A673 (cell line): ENCODE measurements around the gene FSIP1. TPM values are rescaled to one million over a fixed set of nuclear protein-coding genes. Genes with fewer than 3 reads are reported as not detected.

Experiments used
- BruUV-seq: library from RNA; stranded (reverse); fragments of 400-500 nt; replicated peaks from 2 replicates; lab custom pipeline; 2021; lab: Mats Ljungman, UMichigan
- CTCF ChIA-PET: fragments of 300-600 bp; sonication (Branson Sonifier 250); formaldehyde crosslinking; loops from one replicate; lab custom pipeline; 2022; ENCODE audit warnings: antibody characterized with exemption; lab: Charles Lee
- POLR2A ChIA-PET: fragments of 300-600 bp; sonication (Branson Sonifier 250); formaldehyde crosslinking; loops from one replicate; lab custom pipeline; 2022; ENCODE audit warnings: antibody characterized with exemption; ENCODE audit not compliant: low non-redundant PET; lab: Charles Lee
- DNase-seq: peaks from one replicate; pipeline ENCODE4 v3.0.0-alpha.2; 2015; ENCODE audit warnings: low spot score
- H3K27ac ChIP-seq: fragments of 200-600 bp; sonication (generic); 2 replicates; pipeline ENCODE4 v1.5.1; 2016; ENCODE audit warnings: mixed run types, low read depth, mild to moderate bottlenecking, mixed read lengths, antibody characterized with exemption, low read length; ENCODE audit not compliant: poor library complexity, severe bottlenecking
- H3K27me3 ChIP-seq: fragments of 200-600 bp; sonication (generic); replicated peaks from 2 replicates; pipeline ENCODE4 v1.6.1; 2017; ENCODE audit warnings: mixed run types, low read depth, mild to moderate bottlenecking, mixed read lengths, antibody characterized with exemption, low read length; ENCODE audit not compliant: insufficient read depth, poor library complexity
- H3K36me3 ChIP-seq: fragments of 200-600 bp; sonication (generic); 2 replicates; pipeline ENCODE4 v1.6.1; 2016; ENCODE audit warnings: mixed run types, mild to moderate bottlenecking, mixed read lengths, antibody characterized with exemption, low read length; ENCODE audit not compliant: insufficient read depth, poor library complexity, severe bottlenecking
- H3K4me1 ChIP-seq: fragments of 200-600 bp; sonication (generic); 2 replicates; pipeline ENCODE4 v1.6.1; 2017; ENCODE audit warnings: mixed run types, mild to moderate bottlenecking, mixed read lengths, antibody characterized with exemption, low read length; ENCODE audit not compliant: insufficient read depth, poor library complexity, severe bottlenecking
- H3K4me3 ChIP-seq: fragments of 200-600 bp; sonication (generic); 2 replicates; pipeline ENCODE4 v1.5.1; 2016; ENCODE audit warnings: low read depth, mixed run types, mild to moderate bottlenecking, mixed read lengths, low read length; ENCODE audit not compliant: poor library complexity, severe bottlenecking
- H3K9me3 ChIP-seq: fragments of 200-600 bp; sonication (generic); 2 replicates; pipeline ENCODE4 v1.6.1; 2016; ENCODE audit warnings: mixed run types, low read depth, mild to moderate bottlenecking, mixed read lengths, antibody characterized with exemption, low read length; ENCODE audit not compliant: poor library complexity, severe bottlenecking
- EZH2 ChIP-seq: fragments of 200-600 bp; sonication (generic); IDR thresholded peaks from 2 replicates; pipeline ENCODE4 v1.6.1; 2017; ENCODE audit warnings: borderline replicate concordance, low read depth, mild to moderate bottlenecking, mixed read lengths, antibody characterized with exemption, low read length; ENCODE audit not compliant: poor library complexity, severe bottlenecking
- intact Hi-C: fragments of 100-400 bp; cut with micrococcal nuclease; formaldehyde crosslinking; loops from one replicate; pipeline ENCODE4 v1.10.0; 2022; ENCODE audit not compliant: unreplicated experiment
- total RNA-seq: library from RNA; stranded (reverse); gene quantifications from 2 replicates; pipeline ENCODE4 v1.2.3, GENCODE V29; 2021
- TF ChIP-seq, protein P1 (sequence below): fragments of 300-800, 200-600 bp; sonication (generic); conservative IDR thresholded peaks from 2 replicates; pipeline ENCODE4 v1.5.1; 2017; ENCODE audit warnings: low read depth, mild to moderate bottlenecking, antibody characterized with exemption, low read length, moderate library complexity, mixed read lengths

Gene FSIP1
- total RNA-seq, 1 experiment from 2014 or later, result 0.37 TPM

DNA sequence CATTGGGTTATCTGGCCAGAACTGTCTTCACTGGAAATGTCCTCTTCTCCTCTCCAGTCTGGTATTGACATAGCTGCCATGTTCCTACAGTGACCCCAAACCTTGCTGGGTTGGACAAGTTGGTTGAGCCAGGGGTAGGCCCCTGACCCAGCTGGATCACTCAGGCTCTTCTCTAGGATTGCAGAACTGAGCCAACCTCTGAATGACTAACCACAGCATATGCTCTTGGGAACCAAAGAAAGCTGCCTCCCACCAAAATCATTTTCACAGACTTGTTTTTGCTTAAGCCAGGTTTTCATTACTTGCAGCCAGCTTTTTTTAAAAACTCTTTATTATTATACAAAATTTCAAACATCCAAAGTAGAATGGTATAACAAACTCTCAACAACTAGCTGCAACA is 41.4 kb downstream of the FSIP1 start:
- Histone ChIP-seq H3K4me3 (no peak overlapping the region), H3K4me1 (no peaks in the 10 kb centered on the region), H3K9me3 (no peaks in the 10 kb centered on the region), H3K36me3 (no peaks in the 10 kb centered on the region), H3K27me3 (no peaks in the 10 kb centered on the region), H3K27ac (no peak overlapping the region)
- POLR2A ChIA-PET, result no interaction called here
- TF ChIP-seq, protein P1, sequence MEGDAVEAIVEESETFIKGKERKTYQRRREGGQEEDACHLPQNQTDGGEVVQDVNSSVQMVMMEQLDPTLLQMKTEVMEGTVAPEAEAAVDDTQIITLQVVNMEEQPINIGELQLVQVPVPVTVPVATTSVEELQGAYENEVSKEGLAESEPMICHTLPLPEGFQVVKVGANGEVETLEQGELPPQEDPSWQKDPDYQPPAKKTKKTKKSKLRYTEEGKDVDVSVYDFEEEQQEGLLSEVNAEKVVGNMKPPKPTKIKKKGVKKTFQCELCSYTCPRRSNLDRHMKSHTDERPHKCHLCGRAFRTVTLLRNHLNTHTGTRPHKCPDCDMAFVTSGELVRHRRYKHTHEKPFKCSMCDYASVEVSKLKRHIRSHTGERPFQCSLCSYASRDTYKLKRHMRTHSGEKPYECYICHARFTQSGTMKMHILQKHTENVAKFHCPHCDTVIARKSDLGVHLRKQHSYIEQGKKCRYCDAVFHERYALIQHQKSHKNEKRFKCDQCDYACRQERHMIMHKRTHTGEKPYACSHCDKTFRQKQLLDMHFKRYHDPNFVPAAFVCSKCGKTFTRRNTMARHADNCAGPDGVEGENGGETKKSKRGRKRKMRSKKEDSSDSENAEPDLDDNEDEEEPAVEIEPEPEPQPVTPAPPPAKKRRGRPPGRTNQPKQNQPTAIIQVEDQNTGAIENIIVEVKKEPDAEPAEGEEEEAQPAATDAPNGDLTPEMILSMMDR, result no peak
- no peak for TF ChIP-seq EZH2
- no peak for DNase-seq
- BruUV-seq, result no TSS peak
- intact Hi-C loops, result no loop called here
- CTCF ChIA-PET, result no interaction called here

DNA sequence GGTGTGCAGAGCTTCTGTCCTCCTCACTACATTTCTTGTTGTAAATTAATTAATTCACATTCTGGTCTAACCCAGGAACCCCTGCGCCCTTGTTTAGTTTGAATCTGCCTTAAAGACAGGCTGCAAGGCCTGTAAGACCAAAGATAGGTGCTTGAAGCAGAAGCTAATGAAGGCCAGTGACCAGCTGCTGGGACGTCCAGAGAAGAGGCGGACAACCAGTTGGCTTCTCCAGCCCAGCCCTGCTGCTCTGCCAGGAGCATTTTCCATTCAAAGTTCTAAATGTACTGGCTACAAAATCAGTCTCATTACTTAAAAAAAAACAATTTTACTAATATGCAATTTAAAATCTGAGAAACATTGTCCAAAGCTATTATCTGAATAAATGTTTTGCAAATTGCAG is 43.6 kb downstream of the FSIP1 start:
- H3K27ac ChIP-seq, result no peak overlapping the region
- H3K27me3 ChIP-seq, result no peaks in the 10 kb centered on the region
- intact Hi-C loops, result no loop called here
- H3K4me3 ChIP-seq, result no peak overlapping the region
- no peaks in the 10 kb centered on the region for H3K4me1 ChIP-seq
- POLR2A ChIA-PET, result no interaction called here
- TF ChIP-seq, protein P1, result no peak
- no peak for TF ChIP-seq EZH2
- BruUV-seq, result no TSS peak
- H3K9me3 ChIP-seq, result no peaks in the 10 kb centered on the region
- CTCF ChIA-PET, result no interaction called here
- H3K36me3 ChIP-seq, result no peaks in the 10 kb centered on the region
- no peak for DNase-seq

DNA sequence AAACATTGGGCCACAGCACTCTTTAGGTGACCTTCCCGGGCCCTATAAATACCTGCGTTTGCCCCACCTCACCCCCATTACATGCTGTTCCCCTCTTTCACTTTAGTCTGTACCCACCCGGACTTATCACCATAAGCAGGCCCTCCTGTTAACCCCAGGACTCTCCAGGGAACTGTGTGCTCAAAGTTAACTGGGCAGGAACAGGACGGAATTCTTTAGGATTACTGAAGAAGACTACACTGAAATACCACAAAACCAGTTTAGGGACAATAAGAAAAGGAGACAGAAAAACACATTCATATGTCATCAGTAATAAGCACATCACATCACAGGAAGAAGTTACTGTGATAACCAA is 45.5 kb downstream of the FSIP1 start:
- H3K27me3 ChIP-seq, result no peaks in the 10 kb centered on the region
- H3K27ac ChIP-seq, result no peak overlapping the region
- no peaks in the 10 kb centered on the region for H3K36me3 ChIP-seq
- DNase-seq, result no peak
- no peaks in the 10 kb centered on the region for H3K4me1 ChIP-seq
- POLR2A ChIA-PET, result no interaction called here
- CTCF ChIA-PET, result interaction anchor here (2.4 kb wide), 1 partner anchor 20 kb away, joined by 5 read pairs; no protein-coding TSS in a partner anchor
- H3K9me3 ChIP-seq, result no peaks in the 10 kb centered on the region
- TF ChIP-seq, protein P1, result no peak
- no peak for TF ChIP-seq EZH2
- intact Hi-C loops, result no loop called here
- H3K4me3 ChIP-seq, result no peak overlapping the region
- no TSS peak for BruUV-seq
